Activated gamma-delta T cell treated with anti-CD3 and anti-CD28 coated beads, Interleukin-2, amount 50 U/mL, for 16 hours (primary cell): ENCODE data around the gene ASB2.

Source experiments
- DNase-seq: peaks from one replicate; pipeline ENCODE4 v3.0.0-alpha.2; 2020; ENCODE audit warnings: low read depth

ASB2 gene

GRCh38 chr14:93978735-93979134 lies 2.4 kb upstream of the ASB2 start:
- no peak for DNase-seq

GRCh38 chr14:93977790-93978581 lies 1.6 kb upstream of the ASB2 start:
- DNase-seq = peak; percentile 64

GRCh38 chr14:93977171-93977570 lies 801 bp upstream of the ASB2 start:
- no peak for DNase-seq

- no peak for DNase-seq
These were observed 436 bp downstream of the ASB2 start for GRCh38 chr14:93975791-93976476.

- DNase-seq = no peak
These were observed 1.5 kb downstream of the ASB2 start for GRCh38 chr14:93974833-93975232.

- DNase-seq = no peak
These were observed 2.1 kb downstream of the ASB2 start for GRCh38 chr14:93974299-93974698.

GRCh38 chr14:93973607-93974006 lies 2.8 kb downstream of the ASB2 start:
- DNase-seq = no peak

GRCh38 chr14:93972618-93973205 lies 3.7 kb downstream of the ASB2 start:
- DNase-seq = no peak

- no peak for DNase-seq
These were observed 4.7 kb downstream of the ASB2 start for GRCh38 chr14:93971635-93972027.

GRCh38 chr14:93970965-93971634 lies 5.3 kb downstream of the ASB2 start:
- peak; percentile 57 for DNase-seq

GRCh38 chr14:93970585-93970964 lies 5.8 kb downstream of the ASB2 start:
- peak; percentile 56 for DNase-seq

- DNase-seq = no peak
These were observed 7.1 kb downstream of the ASB2 start for GRCh38 chr14:93969082-93969828.

- DNase-seq = no peak
These were observed 8.6 kb downstream of the ASB2 start for GRCh38 chr14:93967637-93968250.

GRCh38 chr14:93965946-93966474 lies 10.4 kb downstream of the ASB2 start:
- DNase-seq = no peak

GRCh38 chr14:93965287-93965821 lies 11.0 kb downstream of the ASB2 start:
- DNase-seq = no peak

- no peak for DNase-seq
These were observed 11.5 kb downstream of the ASB2 start for GRCh38 chr14:93964820-93965286.

- no peak for DNase-seq
These were observed 12.1 kb downstream of the ASB2 start for GRCh38 chr14:93964281-93964680.

GRCh38 chr14:93963692-93964091 lies 12.7 kb downstream of the ASB2 start:
- no peak for DNase-seq

- DNase-seq = peak; percentile 60
These were observed 13.4 kb downstream of the ASB2 start for GRCh38 chr14:93962701-93963601.

GRCh38 chr14:93961620-93962019 lies 14.8 kb downstream of the ASB2 start:
- DNase-seq = no peak
